ENCODE results near the gene FAM149A. TPM values are rescaled to one million over a fixed set of nuclear protein-coding genes. Genes with fewer than 3 reads are reported as not detected.

FAM149A gene
- total and polyA plus RNA-seq, 2 experiments from 2014 or later = 6.9 to 7.0 TPM

DNA sequence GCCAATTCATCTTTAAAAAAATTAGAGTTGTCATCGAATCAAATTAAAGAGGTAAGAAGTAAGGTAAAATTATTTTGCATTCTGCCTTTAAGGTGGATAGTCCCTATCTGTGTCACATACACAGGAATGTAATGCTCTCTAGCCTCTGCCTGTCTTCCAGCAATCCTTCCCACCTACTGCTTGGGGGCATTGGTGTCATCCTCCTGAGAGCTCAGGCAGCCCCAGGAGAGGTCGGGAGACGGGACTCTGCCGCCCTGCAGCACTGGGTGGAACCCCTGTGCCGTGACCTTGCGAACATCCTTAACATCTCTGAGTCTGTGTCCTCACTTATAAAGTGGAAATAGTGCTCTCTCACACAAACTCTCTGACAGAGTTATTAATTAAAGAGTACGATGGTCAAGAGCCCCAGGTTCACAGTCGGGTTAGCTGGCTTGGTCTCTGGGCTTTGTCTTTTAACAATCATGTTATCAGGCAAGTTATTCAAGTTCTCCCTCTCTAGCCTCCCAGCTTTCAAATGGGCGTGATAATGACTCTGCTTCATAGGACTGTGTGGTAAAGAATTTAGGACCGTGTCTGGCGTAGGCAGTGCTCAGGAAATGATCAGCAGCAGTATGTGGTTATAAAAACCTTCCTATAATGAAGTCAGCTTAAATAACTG, 25.4 kb upstream of the FAM149A start:
- H3K4me1 ChIP-seq (ENCODE audit: insufficient read depth) = no peaks in the 10 kb centered on the region
- no peak overlapping the region for H3K4me3 ChIP-seq
- no peaks in the 10 kb centered on the region for H3K27me3 ChIP-seq
- H3K36me3 ChIP-seq (replicated peaks; ENCODE audit: insufficient read depth, low read depth) = no peaks in the 10 kb centered on the region
- WGBS (ENCODE audit: low lambda C conversion rate, missing lambda C conversion rate) = 28% methylated on average over 11 of the region's 11 CpGs
- no peaks in the 10 kb centered on the region for H4K20me1 ChIP-seq (ENCODE audit: insufficient read depth, poor library complexity, severe bottlenecking)
- peak overlapping the region; percentile 65 for H3K4me2 ChIP-seq
- H3K9me3 ChIP-seq (ENCODE audit: low read depth) = no peaks in the 10 kb centered on the region
- TF ChIP-seq EZH2phosphoT487 (IDR thresholded peaks at IDR 0.05; ENCODE audit: low read depth, severe bottlenecking, unreplicated experiment) (no peak), EZH2 (IDR thresholded peaks at IDR 0.05; ENCODE audit: borderline replicate concordance) (no peak)
- TF ChIP-seq, protein P1, sequence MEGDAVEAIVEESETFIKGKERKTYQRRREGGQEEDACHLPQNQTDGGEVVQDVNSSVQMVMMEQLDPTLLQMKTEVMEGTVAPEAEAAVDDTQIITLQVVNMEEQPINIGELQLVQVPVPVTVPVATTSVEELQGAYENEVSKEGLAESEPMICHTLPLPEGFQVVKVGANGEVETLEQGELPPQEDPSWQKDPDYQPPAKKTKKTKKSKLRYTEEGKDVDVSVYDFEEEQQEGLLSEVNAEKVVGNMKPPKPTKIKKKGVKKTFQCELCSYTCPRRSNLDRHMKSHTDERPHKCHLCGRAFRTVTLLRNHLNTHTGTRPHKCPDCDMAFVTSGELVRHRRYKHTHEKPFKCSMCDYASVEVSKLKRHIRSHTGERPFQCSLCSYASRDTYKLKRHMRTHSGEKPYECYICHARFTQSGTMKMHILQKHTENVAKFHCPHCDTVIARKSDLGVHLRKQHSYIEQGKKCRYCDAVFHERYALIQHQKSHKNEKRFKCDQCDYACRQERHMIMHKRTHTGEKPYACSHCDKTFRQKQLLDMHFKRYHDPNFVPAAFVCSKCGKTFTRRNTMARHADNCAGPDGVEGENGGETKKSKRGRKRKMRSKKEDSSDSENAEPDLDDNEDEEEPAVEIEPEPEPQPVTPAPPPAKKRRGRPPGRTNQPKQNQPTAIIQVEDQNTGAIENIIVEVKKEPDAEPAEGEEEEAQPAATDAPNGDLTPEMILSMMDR (IDR thresholded peaks at IDR 0.05; ENCODE audit: poor library complexity) = no peak
- peak overlapping the region; percentile 44 for H3K27ac ChIP-seq
- H2AFZ ChIP-seq = peak overlapping the region; percentile 53
- no peaks in the 10 kb centered on the region for H3K9me2 ChIP-seq (replicated peaks; ENCODE audit: insufficient read depth)
- DNase-seq (ENCODE audit: low spot score) = no peak
- no peaks in the 10 kb centered on the region for H3K79me2 ChIP-seq

DNA sequence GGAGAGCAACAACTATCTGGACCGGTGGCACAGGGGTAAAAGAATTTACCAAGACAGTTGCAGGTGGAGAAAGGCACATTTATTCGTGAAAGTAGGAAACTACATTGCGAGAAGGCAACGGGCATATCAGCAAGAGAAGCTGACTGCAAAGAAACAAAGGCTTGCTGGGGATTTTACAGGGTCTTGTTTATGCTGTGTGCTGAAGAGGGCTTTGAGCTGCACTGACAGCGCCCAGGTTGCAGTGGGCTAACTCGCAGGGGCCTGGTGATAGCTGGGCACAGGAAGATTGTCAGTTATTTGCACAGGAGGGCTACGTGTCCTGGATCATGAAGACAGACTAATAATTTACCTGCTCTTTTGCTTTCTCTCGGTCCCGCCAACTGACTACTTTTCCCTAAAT, 24.8 kb upstream of the FAM149A start:
- no peaks in the 10 kb centered on the region for H3K36me3 ChIP-seq (replicated peaks; ENCODE audit: insufficient read depth, low read depth)
- H3K79me2 ChIP-seq = no peaks in the 10 kb centered on the region
- H3K27ac ChIP-seq = peak overlapping the region; percentile 24
- H2AFZ ChIP-seq = peak overlapping the region; percentile 53
- H3K9me2 ChIP-seq (replicated peaks; ENCODE audit: insufficient read depth) = no peaks in the 10 kb centered on the region
- H3K27me3 ChIP-seq = no peaks in the 10 kb centered on the region
- H3K9me3 ChIP-seq (ENCODE audit: low read depth) = no peaks in the 10 kb centered on the region
- no peaks in the 10 kb centered on the region for H3K4me1 ChIP-seq (ENCODE audit: insufficient read depth)
- peak overlapping the region; percentile 65 for H3K4me2 ChIP-seq
- no peak for DNase-seq (ENCODE audit: low spot score)
- WGBS (ENCODE audit: low lambda C conversion rate, missing lambda C conversion rate) = 48% methylated on average over 9 of the region's 9 CpGs
- H4K20me1 ChIP-seq (ENCODE audit: insufficient read depth, poor library complexity, severe bottlenecking) = no peaks in the 10 kb centered on the region
- TF ChIP-seq EZH2phosphoT487 (IDR thresholded peaks at IDR 0.05; ENCODE audit: low read depth, severe bottlenecking, unreplicated experiment) (no peak), EZH2 (IDR thresholded peaks at IDR 0.05; ENCODE audit: borderline replicate concordance) (no peak)
- TF ChIP-seq, protein P1 (IDR thresholded peaks at IDR 0.05; ENCODE audit: poor library complexity) = no peak
- H3K4me3 ChIP-seq = no peak overlapping the region

DNA sequence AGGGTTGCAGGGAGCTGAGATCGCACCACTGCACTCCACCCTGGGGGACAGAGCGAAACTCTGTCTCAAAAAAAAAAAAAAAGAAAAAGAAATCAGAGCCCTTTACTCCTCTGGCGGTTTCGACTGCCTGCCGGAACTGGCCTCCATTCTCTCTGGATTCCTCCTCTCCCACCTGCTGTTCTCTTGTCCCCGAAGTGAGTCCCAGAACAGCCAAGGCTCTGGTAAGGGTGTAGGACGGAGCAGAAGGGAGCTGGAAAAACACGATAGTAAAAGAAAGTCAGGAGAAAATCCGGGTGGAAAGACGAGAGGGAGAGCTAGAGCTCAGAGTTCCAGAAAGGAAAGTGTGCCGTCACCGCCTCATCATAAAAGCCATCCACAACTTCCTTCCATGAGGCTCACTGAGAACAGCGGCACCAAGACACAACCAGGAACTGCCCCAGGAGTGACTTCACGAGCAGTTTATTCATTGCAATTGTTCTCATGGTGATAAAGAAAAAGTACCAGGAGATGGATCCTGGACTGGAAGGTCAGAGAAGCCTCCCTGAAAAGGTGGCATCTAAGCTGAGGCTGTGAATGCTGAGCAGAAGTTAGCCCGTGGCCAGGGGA, 23.2 kb upstream of the FAM149A start:
- TF ChIP-seq EZH2 (IDR thresholded peaks at IDR 0.05; ENCODE audit: borderline replicate concordance) = no peak
- TF ChIP-seq, protein P1 (IDR thresholded peaks at IDR 0.05; ENCODE audit: poor library complexity) = no peak
- no peak overlapping the region for H3K4me3 ChIP-seq
- H3K27ac ChIP-seq = no peak overlapping the region
- H3K4me2 ChIP-seq = peak overlapping the region; percentile 18
- H3K9me3 ChIP-seq (ENCODE audit: low read depth) = no peaks in the 10 kb centered on the region
- no peaks in the 10 kb centered on the region for H3K79me2 ChIP-seq
- no peaks in the 10 kb centered on the region for H3K36me3 ChIP-seq (replicated peaks; ENCODE audit: insufficient read depth, low read depth)
- H4K20me1 ChIP-seq (ENCODE audit: insufficient read depth, poor library complexity, severe bottlenecking) = no peaks in the 10 kb centered on the region
- WGBS (ENCODE audit: low lambda C conversion rate, missing lambda C conversion rate) = 58% methylated on average over 15 of the region's 15 CpGs
- no peaks in the 10 kb centered on the region for H3K27me3 ChIP-seq
- no peaks in the 10 kb centered on the region for H3K9me2 ChIP-seq (replicated peaks; ENCODE audit: insufficient read depth)
- no peaks in the 10 kb centered on the region for H3K4me1 ChIP-seq (ENCODE audit: insufficient read depth)
- peak overlapping the region; percentile 31 for H2AFZ ChIP-seq
- DNase-seq (ENCODE audit: low spot score) = no peak

Data from hepatocyte (in vitro differentiated cells).